GM19452 (cell line): Measurements from ENCODE around the gene NDFIP2.

Experiments
- ATAC-seq: cut with Tn5 transposase; IDR thresholded peaks from one replicate; pipeline ENCODE4 v1.9.1; 2021; ENCODE audit not compliant: unreplicated experiment

Gene NDFIP2, protein sequence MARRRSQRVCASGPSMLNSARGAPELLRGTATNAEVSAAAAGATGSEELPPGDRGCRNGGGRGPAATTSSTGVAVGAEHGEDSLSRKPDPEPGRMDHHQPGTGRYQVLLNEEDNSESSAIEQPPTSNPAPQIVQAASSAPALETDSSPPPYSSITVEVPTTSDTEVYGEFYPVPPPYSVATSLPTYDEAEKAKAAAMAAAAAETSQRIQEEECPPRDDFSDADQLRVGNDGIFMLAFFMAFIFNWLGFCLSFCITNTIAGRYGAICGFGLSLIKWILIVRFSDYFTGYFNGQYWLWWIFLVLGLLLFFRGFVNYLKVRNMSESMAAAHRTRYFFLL

DNA sequence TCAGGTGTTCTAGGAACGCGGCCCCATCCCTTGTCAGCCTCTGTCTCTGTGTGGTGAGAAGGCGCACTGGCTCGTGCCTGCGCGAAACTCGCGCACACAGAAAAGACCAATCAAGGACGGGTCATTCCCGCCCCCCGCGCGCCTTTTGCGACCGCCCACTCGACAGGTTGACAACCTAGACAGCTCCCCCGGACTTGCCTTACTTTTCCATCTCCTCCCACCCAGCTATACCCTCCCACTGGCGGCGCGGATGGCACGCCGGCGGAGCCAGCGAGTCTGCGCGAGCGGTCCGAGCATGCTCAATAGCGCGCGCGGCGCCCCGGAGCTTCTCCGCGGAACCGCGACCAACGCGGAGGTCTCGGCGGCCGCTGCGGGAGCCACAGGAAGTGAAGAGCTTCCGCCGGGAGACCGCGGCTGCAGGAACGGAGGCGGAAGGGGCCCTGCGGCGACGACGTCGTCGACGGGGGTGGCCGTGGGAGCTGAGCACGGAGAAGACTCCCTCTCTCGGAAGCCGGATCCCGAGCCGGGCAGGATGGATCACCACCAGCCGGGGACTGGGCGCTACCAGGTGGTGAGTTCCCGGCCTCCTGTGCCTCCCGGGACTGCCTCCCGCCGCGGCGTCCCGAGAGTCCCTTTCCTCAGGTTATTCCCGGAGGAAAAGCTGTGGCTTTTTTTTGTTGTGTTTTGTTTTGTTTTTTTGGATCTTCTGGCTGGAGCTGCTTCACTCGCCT lies at the start of gene NDFIP2:
TSS of gene NDFIP2 (plus strand) at position 202 of the 731 bp plus-strand sequence. CDS start at position 251, 49 bp downstream.
- peak; percentile 85 for ATAC-seq

DNA sequence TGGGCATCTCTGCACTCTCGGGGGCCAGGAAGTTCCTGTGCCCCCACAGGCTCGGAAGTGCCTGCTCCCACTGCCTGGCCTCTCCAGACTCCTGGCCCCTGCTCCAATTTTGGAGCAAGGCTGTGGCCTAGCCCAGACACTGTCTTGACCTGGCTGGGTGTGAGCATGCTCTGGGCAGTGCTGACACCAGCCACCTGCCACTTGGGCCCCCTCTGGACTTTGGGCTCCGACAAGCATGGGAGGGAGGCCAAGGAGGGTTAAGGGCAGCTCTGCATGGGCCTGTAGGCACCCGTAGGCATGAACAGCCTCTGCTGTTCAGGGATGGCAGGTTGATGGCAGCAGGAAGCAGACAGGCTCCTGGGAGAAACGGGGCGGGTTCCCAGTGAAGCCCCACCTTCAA lies 48.9 kb upstream of the NDFIP2 start:
- no peak for ATAC-seq

DNA sequence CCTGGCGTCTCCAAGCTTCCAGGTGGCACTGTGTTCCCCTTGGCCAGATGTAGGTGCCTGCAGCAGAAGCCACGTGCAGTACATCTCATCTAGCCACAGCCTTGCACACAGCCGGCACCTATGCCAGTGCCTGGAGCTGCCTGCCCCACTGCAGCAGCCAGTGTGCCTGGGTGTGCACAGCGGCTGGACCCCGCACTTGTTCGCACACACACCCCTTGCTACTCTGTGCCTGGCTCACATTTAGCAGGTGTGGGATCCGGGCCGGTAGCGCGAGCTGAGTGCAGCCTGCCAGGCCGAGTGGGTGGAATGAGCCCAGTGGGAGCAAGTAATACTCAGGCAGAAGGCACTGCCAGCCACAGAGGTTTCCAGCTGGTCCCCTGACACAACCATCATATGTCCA lies 48.0 kb upstream of the NDFIP2 start:
- no peak for ATAC-seq

DNA sequence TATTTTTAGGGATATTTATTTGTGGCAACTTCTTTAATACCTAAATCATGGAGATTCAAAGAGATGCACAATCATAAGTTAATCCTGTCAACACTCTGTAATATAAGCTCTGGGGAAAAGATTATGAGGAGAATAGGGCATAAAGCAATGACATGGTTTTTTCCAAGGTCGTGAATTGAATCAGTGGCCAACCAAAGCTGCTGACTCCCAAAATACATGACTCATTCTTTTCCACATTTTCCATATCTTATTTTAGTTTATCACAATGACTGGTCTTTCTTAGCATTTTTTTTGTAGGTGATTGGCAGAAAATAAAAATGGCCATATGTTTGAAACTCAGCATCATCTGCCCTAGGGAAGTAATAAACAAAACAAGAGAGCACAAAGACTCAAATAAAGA lies 46.4 kb upstream of the NDFIP2 start:
- no peak for ATAC-seq

DNA sequence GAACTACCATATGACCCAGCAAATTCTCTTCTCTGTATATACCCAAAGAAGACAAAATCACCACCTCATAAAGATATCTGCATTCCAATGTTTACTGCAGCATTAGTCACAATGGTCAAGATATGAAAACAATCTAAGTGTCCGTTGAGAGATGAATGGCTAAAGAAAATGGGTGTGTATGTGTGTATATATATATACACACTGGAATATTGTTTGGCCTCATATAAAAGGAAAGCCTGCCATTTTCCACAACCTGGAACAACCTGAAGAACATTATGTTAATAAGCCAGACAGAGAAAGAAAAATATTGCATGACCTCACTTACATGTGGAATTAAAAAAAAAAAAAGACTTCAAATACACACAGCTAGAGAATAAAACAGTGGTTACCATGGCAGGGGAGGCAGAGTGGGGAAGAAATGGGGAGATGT lies 45.4 kb upstream of the NDFIP2 start:
- no peak for ATAC-seq

DNA sequence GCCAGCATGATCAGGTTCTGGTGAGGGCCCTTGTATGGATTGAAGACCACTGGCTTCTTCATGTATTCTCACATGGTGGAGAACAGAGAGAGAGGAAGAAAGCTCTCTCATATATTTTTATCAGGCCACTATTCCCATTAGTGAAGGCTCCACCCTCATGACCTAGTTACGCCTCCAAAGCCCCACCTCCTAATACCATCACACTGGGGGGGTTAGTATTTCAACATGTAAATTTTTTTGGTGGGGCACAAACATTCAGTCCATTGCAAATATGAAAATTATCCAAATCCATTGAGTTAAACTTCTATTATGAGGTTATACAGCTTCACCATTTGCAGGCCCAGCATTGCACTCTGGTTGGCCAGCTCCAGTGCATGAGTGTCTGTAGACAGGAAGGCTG lies 41.7 kb upstream of the NDFIP2 start:
- no peak for ATAC-seq

DNA sequence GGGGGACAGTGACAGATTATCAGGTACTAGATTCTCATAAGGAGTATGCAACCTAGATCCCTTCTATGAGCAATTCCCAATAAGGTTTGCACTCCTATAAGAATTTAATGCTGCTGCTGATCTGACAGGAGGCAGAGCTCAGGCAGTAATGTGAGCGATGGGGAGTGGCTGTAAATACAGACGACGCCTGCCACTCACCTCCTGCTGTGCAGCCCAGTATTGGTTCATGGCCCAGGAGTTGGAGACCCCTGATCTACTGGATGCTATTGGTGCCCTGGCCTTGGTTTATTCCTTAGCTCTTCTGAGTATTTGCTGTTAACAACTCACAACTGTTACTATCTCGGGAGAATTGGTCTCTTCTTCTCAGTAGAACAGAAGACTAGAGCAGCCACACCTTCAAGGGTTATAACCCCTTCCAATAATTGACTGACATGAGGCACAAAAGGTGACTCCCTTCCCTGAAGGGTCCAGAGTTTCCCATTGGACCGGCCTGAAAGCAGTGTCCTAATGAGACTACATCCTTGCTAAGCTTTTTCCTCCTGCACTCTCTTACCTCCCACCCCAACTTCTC lies 39.9 kb upstream of the NDFIP2 start:
- ATAC-seq = no peak

DNA sequence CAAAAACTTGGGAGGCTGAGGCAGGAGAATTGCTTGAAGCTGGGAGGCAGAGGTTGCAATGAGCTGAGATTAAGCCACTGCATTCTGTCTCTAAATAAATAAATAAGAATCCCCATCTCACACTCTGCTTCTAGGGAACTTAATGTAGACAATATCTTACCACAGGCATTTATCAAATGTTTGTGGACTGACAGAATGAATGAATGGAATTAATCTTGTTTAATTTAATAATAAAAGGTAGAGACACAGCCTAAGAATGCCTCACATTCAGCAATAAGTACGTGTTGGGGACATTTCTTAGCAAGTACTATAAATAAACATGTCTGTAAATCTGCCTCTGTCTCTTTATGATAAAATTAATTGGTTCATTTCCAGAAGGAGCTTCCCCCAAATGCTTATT lies 38.7 kb upstream of the NDFIP2 start:
- no peak for ATAC-seq

DNA sequence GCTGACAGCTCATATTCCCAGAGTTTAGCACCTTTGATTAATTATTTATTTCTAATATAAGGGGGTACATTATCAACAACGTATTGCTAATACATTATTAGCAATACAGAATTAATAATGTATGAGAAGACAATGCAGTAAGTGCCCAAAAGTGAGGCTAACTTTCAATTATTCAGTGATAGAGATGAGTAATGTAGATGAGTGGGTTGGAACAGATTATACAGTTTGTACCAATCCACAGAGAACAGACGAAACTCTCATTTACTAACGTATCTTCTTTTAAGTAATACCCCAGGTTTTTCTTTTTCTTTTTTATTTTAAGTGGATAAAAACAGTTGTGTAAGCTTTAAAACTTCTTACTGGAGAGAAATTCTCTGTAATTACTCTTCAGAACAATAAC lies 38.2 kb upstream of the NDFIP2 start:
- no peak for ATAC-seq

DNA sequence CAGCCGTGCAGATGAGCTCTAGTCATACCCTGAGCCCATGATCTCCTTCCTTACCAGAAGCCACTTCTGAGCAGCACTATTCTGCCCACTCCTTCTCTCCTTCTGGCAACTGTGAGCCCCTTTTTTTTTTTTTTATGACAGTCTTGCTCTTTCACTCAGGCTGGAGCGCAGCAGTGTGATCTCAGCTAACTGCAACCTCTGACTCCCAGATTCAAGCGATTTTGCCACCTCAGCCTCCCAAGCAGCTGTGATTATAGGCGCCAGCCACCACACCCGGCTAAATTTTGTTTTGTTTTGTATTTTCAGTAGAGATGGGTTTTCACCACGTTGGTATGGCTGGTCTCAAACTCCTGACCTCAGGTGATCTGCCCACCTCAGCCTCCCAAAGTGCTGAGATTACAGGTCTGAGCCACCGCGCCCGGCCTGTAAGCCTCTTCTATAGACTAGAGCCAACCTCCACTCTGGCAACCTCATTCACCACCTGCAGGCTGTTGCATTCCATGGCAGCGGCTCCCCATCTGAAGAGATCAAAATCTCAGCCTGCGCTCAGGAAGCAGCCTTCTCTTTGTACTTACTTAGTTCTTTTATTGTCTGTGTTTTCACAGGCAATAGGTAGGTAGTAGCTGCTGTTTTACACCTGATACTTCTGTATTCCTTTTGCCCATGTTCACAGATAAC lies 34.8 kb upstream of the NDFIP2 start:
- no peak for ATAC-seq

DNA sequence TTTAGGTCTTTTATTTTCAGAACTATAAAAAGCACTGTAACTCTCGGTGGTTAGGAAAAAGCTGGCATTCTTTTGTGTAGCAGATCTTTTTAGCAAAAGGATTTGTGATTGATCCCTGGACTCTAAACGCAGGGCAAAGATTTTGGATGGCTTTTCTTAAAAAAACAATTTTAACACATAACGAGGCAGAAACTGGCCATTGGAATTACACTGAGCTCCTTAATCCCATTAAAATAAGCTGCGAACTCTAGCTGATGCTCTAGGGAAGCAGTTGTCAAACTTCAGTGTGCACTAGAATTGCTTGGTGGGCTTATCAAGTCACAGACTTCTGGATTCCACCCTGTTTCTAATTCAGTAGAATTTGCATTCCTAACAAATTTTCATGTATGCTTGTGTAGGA lies 33.8 kb upstream of the NDFIP2 start:
- ATAC-seq = no peak

DNA sequence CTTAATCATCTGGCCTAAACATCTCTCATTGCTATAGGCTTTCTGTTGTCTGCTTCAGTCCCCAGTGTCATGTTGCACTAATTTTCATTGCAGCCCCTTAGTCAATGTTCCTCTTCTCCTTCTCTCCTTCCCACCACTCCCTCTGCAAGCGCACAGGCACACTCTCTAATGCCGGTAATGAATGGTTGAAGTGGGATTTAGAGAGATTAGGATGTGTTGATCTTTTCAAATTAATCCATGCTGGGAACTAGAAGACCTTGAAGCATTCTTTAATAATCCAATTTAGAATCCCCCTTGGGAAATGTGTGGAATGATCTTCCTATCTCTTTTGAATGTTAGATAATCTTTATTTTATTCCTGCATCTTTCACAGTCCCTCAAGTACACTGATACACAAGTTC lies 33.2 kb upstream of the NDFIP2 start:
- no peak for ATAC-seq

DNA sequence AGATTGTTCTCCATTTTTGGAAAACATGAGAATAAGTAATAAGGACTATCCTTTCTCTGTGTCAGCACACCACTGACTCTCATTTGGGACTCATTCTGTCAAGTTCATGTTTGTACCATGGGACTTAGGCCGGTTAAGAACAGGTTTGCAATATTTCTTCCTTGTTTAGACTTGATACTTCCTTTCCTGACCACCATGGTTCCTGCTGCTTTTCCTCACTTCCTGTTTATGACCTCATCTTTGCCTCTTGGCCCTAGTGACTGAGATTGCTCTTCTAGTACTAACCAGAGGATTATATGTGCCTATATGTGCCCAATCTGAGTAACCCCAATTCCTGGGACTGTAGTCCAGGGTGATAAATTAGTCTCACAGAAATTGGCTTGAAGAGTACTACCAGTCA lies 32.5 kb upstream of the NDFIP2 start:
- peak; percentile 36 for ATAC-seq

DNA sequence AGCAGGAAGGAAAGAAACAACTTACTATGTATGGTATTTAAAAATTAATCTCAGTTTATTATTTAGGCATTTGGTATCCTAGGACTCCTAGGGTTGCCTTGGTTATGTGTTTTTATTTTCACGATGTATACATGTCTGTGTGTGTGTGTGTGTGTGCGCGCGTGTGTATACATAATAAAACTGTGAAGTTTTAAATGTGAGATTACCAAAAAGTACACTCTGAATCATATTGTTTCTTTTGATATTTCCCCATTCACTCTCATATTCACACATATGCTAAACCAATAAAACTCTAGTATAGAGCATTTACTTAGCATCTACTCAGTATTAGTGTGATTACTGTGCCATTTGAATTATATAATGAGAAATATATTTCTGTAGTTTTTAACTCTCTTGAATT lies 30.8 kb upstream of the NDFIP2 start:
- no peak for ATAC-seq

DNA sequence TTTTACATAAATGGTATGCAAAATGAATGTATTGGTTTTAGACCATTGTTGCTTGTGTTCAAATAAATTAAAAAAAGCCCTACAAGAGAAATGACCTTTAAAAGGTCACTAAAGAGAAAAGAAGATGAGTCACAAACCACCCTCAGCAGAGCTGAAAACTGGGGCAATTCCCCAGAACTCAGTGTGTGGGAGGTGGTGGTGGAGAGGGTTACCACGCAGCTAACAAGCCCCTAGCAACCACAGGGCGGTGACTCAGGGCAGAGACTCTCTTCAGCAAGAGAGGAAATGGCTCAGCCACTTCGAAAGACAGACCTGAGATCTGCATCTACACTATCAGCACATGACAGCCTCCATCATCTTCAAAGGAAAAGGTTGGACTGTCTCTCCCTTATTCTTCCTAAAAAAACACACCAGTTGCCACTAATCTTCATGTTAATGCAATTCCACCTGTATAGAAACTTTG lies 29.4 kb upstream of the NDFIP2 start:
- peak; percentile 99 for ATAC-seq

DNA sequence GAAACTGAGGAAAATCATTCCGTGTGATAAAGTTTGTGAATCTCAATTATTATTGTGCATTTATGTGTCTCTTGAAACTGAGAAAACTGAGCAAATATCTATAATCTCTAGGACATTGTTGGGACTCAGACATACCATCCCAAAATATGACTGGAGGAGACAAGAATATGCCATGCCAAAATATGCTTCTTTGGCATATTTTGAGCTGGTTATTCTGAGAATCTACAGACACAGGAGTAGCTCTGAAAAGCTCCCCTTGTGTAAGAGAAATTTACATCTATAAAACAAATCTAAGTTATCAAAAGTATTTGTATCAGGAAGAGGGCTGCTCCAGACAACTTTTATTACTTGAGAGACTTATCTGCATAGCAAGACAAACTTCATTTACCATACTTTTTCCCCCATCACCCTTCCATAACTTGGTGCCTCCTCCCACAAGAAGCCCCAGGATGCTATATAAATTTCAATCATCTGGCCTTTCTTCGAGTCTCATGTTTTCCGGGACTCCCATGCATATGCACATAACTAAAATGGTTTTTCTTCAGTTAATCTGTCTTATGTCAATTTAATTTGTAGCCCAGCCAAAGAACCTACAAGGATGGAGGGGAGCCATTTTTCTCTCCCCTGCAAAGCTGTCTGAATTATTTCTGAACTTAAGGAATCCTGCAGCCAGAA lies 28.6 kb upstream of the NDFIP2 start:
- ATAC-seq = no peak

DNA sequence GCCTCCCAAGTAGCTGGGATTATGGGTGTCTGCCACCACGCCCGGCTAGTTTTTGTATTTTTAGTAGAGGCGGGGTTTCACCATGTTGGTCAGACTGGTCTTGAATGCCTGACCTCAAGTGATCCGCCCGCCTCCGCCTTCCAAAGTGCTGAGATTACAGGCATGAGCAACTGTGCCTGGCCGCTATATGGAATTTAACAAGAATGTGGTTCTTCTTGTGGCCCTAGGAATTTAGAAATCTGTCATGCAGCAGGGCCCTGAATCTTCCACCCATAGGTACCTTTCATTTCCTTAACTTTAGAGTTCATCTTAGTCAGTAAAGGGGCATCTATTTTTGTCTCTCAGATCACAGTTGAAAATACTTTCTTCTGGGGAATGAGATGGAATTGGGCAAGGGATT lies 25.6 kb upstream of the NDFIP2 start:
- ATAC-seq = no peak

DNA sequence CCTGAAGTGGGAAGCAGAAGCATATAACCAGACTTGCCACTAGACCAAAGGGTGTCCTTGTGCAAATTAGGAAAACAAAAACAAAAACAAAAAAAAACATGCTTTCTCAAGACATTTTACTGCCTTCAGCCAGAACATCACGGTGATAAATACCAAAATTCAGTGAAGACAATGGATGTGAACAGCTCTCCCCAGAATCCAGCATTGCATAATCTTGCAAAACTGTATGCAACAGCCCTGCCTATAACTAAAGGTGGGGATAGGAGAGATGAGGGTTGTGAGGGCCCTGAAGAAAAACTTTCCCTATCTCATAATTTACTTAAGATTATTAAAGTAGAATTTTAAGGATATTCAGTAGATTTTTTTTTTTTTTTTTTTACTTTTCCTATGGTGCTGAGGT lies 24.9 kb upstream of the NDFIP2 start:
- ATAC-seq = no peak

DNA sequence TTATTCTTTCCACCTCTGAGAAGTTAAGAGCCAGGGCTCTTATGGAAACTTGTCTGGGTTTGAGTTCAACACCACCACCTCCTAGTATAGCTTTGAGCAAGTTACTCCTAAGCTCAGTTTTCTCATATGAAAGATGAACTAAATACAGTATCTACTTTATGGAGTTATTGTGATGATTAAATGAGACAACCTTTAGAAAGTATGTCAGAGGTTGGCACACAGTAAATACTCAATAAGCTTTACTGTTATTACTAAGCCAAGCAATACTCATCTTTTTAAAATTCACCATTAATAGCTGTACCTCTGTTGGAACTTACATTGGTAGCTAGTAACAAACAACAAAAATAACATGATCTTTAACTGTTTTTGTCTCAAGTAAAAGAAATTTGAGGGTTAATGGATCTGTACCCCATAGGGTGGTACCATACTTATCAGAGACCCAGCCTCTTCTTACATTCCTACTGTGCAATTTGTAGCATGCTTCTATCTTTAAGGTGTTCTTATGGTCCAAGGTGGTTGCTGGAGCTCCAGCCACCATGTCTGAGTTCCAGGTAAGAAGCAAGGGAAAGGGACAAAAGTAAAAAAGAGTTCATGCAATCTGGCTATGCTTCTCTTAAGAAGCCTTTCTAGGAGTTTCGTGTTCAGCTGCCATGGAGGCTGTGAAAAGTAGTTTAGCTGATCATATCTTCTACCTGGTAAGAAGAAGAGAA lies 24.1 kb upstream of the NDFIP2 start:
- ATAC-seq = no peak

DNA sequence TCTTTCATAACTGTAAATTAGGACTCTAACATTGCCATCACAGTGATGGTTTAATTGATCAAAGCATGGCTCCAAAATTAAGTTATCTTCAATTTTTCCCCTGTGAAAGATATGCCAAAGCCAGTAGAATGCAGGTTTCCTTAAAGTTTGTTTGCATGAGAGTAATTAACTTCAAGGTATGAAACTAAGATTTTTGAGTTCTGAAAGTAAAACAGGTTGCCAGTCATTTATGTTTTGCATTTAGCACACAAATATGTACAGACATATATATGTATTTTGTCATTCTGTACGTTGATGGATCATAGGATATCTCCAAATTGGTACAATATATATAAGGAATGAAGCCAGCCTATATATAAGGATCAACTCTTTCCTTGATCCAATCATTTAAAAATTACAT lies 23.6 kb upstream of the NDFIP2 start:
- peak; percentile 50 for ATAC-seq
